Caco-2 (cell line): ENCODE results near the gene TBC1D21. TPM values are rescaled to one million over a fixed set of nuclear protein-coding genes. Genes with fewer than 3 reads are reported as not detected.
A peak's percentile ranks its signal among the peaks of the same experiment; 100 is the strongest.

Experiments
- BruUV-seq: library from RNA; stranded (reverse); fragments of 400-500 nt; replicated peaks from 2 replicates; lab custom pipeline; 2021; lab: Mats Ljungman, UMichigan
- CTCF ChIA-PET: fragments of 300-600 bp; sonication (Branson Sonifier 250); formaldehyde crosslinking; loops from one replicate; lab custom pipeline; 2022; ENCODE audit warnings: antibody characterized with exemption; lab: Charles Lee
- POLR2A ChIA-PET: fragments of 300-600 bp; sonication (Branson Sonifier 250); formaldehyde crosslinking; loops from one replicate; lab custom pipeline; 2022; ENCODE audit warnings: antibody characterized with exemption; lab: Charles Lee
- DNase-seq, 2 experiments: peaks; one replicate each; pipeline versions ENCODE4 v3.0.0 to v3.0.0-alpha.2; 2020 to 2022
- H3K27me3 ChIP-seq: replicated peaks from 2 replicates; pipeline ENCODE4 v1.6.0; 2011; ENCODE audit warnings: low read length; ENCODE audit not compliant: control insufficient read depth, insufficient read depth
- H3K36me3 ChIP-seq: 2 replicates; pipeline ENCODE4 v1.5.1; 2011; ENCODE audit warnings: low read length; ENCODE audit not compliant: control insufficient read depth, insufficient read depth
- H3K4me1 ChIP-seq: fragments of 250-450 bp; sonication (Bioruptor Pico); 2 replicates; pipeline ENCODE4 v1.5.1; 2020; ENCODE audit warnings: mild to moderate bottlenecking
- H3K4me3 ChIP-seq: 2 replicates; pipeline ENCODE4 v1.5.1; 2011; ENCODE audit warnings: low read depth, mild to moderate bottlenecking, control low read depth, low read length
- H3K9me3 ChIP-seq: fragments of 250-450 bp; sonication (Bioruptor Pico); 2 replicates; pipeline ENCODE4 v1.5.1; 2020; ENCODE audit warnings: mild to moderate bottlenecking, moderate library complexity
- H3K27ac Mint-ChIP-seq: one replicate; pipeline ENCODE4 v1.8.0; 2022; ENCODE audit warnings: mixed read lengths; ENCODE audit not compliant: unreplicated experiment
- H3K27me3 Mint-ChIP-seq: one replicate; pipeline ENCODE4 v1.8.0; 2022; ENCODE audit warnings: mixed read lengths; ENCODE audit not compliant: insufficient read depth, unreplicated experiment
- H3K36me3 Mint-ChIP-seq: one replicate; pipeline ENCODE4 v1.8.0; 2022; ENCODE audit warnings: mild to moderate bottlenecking, mixed read lengths; ENCODE audit not compliant: insufficient read depth, unreplicated experiment
- H3K4me1 Mint-ChIP-seq: one replicate; pipeline ENCODE4 v1.8.0; 2022; ENCODE audit warnings: low read depth, mixed read lengths; ENCODE audit not compliant: unreplicated experiment
- H3K4me3 Mint-ChIP-seq: one replicate; pipeline ENCODE4 v1.8.0; 2022; ENCODE audit warnings: mild to moderate bottlenecking, moderate library complexity, mixed read lengths; ENCODE audit not compliant: unreplicated experiment
- H3K9me3 Mint-ChIP-seq: one replicate; pipeline ENCODE4 v1.8.0; 2022; ENCODE audit warnings: mixed read lengths; ENCODE audit not compliant: unreplicated experiment
- intact Hi-C: fragments of 100-400 bp; cut with micrococcal nuclease; formaldehyde crosslinking; loops from one replicate; pipeline ENCODE4 v1.10.0; 2022; ENCODE audit not compliant: unreplicated experiment
- total RNA-seq: library from RNA; stranded (reverse); gene quantifications from 2 replicates; pipeline ENCODE4 v1.2.3, GENCODE V29; 2022
- TF ChIP-seq, protein P1 (sequence below), 2 experiments: fragments of 200-600 bp in 1 of 2; IDR thresholded peaks; 1 replicate in 1 of 2; 2 replicates in 1 of 2; pipeline versions ENCODE4 v1.5.1 to v1.8.0; 2011 to 2022; ENCODE audit warnings: antibody characterized with exemption in 1 of 2, control low read depth in 1 of 2, inconsistent platforms in 1 of 2, low read depth in 1 of 2, low read length in 1 of 2, mild to moderate bottlenecking in 1 of 2, moderate library complexity in 1 of 2; ENCODE audit not compliant: insufficient read depth in 1 of 2, severe bottlenecking in 1 of 2, unreplicated experiment in 1 of 2

The TBC1D21 gene
- total RNA-seq, 1 experiment from 2014 or later, result not detected

DNA sequence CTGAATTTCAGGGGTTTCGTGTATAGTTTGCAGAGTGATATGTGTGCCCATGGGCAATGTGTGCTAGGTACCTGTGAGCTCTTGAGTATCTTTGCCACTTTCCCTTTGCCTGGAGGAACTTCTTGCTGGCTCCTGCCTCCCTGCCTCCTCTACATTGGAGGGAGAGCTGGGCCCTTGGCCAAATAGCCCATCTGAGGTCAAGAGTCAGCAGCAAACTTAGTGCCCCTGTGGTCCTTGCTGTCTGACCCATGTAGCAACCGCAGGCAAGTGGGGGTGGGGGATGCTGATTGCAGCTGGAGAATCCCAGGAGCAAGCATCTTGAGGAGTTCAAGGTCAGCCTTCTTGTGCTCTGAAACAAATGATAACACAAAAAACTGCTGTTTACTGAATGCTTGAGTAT lies 5.4 kb upstream of the TBC1D21 start:
- no peaks in the 10 kb centered on the region for H3K36me3 Mint-ChIP-seq
- CTCF ChIA-PET, result no interaction called here
- H3K27ac Mint-ChIP-seq, result no peak overlapping the region
- Histone ChIP-seq H3K27me3 (no peaks in the 10 kb centered on the region; the same call in 1 of the 2 replicates), H3K36me3 (no peaks in the 10 kb centered on the region), H3K9me3 (no peaks in the 10 kb centered on the region), H3K4me1 (peaks cover 8% of the 10 kb centered on the region; the same call in 1 of the 2 replicates), H3K4me3 (no peak overlapping the region)
- DNase-seq, result peak in 1 of 2 experiments; percentile 18
- no TSS peak for BruUV-seq
- POLR2A ChIA-PET, result no interaction called here
- no peaks in the 10 kb centered on the region for H3K9me3 Mint-ChIP-seq
- H3K27me3 Mint-ChIP-seq, result peaks cover 16% of the 10 kb centered on the region
- H3K4me1 Mint-ChIP-seq, result no peaks in the 10 kb centered on the region
- TF ChIP-seq, protein P1, sequence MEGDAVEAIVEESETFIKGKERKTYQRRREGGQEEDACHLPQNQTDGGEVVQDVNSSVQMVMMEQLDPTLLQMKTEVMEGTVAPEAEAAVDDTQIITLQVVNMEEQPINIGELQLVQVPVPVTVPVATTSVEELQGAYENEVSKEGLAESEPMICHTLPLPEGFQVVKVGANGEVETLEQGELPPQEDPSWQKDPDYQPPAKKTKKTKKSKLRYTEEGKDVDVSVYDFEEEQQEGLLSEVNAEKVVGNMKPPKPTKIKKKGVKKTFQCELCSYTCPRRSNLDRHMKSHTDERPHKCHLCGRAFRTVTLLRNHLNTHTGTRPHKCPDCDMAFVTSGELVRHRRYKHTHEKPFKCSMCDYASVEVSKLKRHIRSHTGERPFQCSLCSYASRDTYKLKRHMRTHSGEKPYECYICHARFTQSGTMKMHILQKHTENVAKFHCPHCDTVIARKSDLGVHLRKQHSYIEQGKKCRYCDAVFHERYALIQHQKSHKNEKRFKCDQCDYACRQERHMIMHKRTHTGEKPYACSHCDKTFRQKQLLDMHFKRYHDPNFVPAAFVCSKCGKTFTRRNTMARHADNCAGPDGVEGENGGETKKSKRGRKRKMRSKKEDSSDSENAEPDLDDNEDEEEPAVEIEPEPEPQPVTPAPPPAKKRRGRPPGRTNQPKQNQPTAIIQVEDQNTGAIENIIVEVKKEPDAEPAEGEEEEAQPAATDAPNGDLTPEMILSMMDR (IDR thresholded peaks at IDR 0.05; ENCODE audit: insufficient read depth in 1 of 2, low read depth in 1 of 2, low read length in 1 of 2, severe bottlenecking in 1 of 2, unreplicated experiment in 1 of 2), result no peak
- intact Hi-C loops, result no loop called here
- no peak overlapping the region for H3K4me3 Mint-ChIP-seq

DNA sequence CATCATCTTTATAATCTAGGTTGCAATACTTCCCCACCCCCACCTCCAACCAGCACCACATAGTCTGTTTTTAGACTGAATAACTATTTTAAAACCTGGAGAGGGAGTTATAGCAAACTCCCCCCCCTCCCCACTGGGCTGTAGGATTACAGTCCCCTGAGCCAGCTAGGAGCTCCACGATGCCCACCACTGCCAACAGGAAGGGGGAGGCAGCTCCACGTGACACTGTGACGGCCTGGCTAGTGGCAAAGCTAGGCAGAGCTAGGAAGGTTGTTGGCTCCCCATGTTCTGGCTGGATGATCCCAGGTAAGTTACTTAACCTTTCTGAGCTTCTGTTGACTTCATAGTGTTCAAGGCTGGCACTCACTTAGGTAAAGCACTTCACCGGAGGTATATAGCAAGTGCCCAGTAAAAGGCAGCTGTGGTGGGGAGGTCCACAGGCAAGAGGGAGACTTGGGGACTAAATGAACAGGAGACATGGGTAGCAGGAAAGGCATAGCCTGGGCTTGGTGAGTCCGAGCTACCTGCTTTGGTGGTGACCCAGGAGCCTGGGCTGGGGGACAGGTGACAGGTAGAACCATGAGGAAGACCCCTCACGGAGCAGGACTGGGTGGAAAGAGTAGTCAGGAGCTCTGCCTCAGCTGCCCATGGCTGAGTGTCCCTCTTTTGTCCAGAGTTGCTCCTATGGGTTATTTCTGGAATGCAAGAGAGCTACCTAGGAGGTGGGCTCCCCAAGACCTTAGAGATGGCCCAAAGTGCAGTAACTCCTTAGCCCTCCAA lies 4.0 kb upstream of the TBC1D21 start:
- H3K4me1 Mint-ChIP-seq, result no peaks in the 10 kb centered on the region
- peaks cover 13% of the 10 kb centered on the region for H3K27me3 Mint-ChIP-seq
- no TSS peak for BruUV-seq
- ChIA-PET POLR2A (no interaction called here), CTCF (no interaction called here)
- TF ChIP-seq, protein P1 (IDR thresholded peaks at IDR 0.05; ENCODE audit: insufficient read depth in 1 of 2, low read depth in 1 of 2, low read length in 1 of 2, severe bottlenecking in 1 of 2, unreplicated experiment in 1 of 2), result no peak
- H3K36me3 ChIP-seq, result no peaks in the 10 kb centered on the region
- peaks cover 8% of the 10 kb centered on the region; the same call in 1 of the 2 replicates for H3K4me1 ChIP-seq
- H3K9me3 Mint-ChIP-seq, result no peaks in the 10 kb centered on the region
- no peak overlapping the region for H3K4me3 ChIP-seq
- H3K27me3 ChIP-seq, result no peaks in the 10 kb centered on the region; the same call in 1 of the 2 replicates
- H3K27ac Mint-ChIP-seq, result no peak overlapping the region
- no peak for DNase-seq
- no peaks in the 10 kb centered on the region for H3K9me3 ChIP-seq
- H3K36me3 Mint-ChIP-seq, result no peaks in the 10 kb centered on the region
- H3K4me3 Mint-ChIP-seq, result no peak overlapping the region
- intact Hi-C loops, result no loop called here

DNA sequence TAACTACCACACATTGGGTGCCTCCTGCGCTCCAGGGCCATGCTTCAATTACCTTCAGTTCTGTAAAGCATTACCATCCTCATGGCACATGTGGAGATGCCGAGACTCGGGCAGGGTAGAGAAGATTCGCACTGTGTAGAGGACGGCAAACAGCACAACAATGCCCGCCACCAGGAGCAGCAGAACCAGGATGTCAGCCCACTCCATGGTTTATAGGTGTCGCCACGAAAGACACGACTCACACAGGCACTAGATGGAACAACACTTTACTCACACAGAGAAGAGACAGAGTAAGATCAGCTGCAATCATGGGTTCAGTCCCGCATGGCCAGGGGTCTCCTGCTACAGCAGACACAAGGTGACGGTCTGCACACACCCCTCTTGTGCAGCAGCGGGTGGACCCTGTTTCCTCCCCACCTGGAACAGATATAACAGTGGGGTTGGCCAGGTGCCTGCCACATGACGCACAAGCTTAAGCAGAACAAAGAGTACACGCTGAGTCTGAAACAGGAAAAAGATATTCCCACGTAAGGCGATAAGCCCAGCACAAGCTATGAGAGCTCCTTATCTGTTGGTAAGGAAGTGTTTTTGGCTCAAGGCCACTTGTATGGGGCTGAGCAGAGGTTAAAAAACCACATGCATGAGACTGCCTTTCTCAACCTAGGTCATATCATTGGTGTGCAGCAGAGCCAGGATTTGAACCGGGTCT lies 2.5 kb upstream of the TBC1D21 start:
- H3K9me3 Mint-ChIP-seq, result peaks cover 4% of the 10 kb centered on the region
- Histone ChIP-seq H3K9me3 (no peaks in the 10 kb centered on the region), H3K36me3 (no peaks in the 10 kb centered on the region), H3K27me3 (no peaks in the 10 kb centered on the region; the same call in 1 of the 2 replicates), H3K4me3 (no peak overlapping the region), H3K4me1 (peaks cover 5% of the 10 kb centered on the region; the same call in 1 of the 2 replicates)
- ChIA-PET CTCF (no interaction called here), POLR2A (no interaction called here)
- H3K4me1 Mint-ChIP-seq, result peaks cover 3% of the 10 kb centered on the region
- no peaks in the 10 kb centered on the region for H3K36me3 Mint-ChIP-seq
- peaks cover 8% of the 10 kb centered on the region for H3K27me3 Mint-ChIP-seq
- intact Hi-C loops, result no loop called here
- no peak overlapping the region for H3K4me3 Mint-ChIP-seq
- no peak overlapping the region for H3K27ac Mint-ChIP-seq
- peak in 1 of 2 experiments; percentile 17 for DNase-seq
- TF ChIP-seq, protein P1 (IDR thresholded peaks at IDR 0.05; ENCODE audit: insufficient read depth in 1 of 2, low read depth in 1 of 2, low read length in 1 of 2, severe bottlenecking in 1 of 2, unreplicated experiment in 1 of 2), result no peak
- no TSS peak for BruUV-seq
